Measurements from ENCODE around the gene KMT2B.
"Not testable (repeated sequence)": the region's sequence is repeated elsewhere in the genome, so short reads cannot be mapped to it uniquely, and the experiment has no call there.

KMT2B gene

GRCh38 chr19:35717665-35718344, at the start of gene KMT2B:
Gene KMT2B (plus strand): TSS chr19:35718003. CDS start chr19:35718019, 16 bp downstream.
- DNase-seq (ENCODE audit: low spot score) = peak; percentile 97

- DNase-seq (ENCODE audit: low spot score) = no peak
Observed at GRCh38 chr19:35669566-35669965, 48.2 kb upstream of the KMT2B start.

GRCh38 chr19:35669974-35670373, 47.8 kb upstream of the KMT2B start:
- DNase-seq (ENCODE audit: low spot score) = no peak

GRCh38 chr19:35670686-35671085, 47.1 kb upstream of the KMT2B start:
- DNase-seq (ENCODE audit: low spot score) = no peak

GRCh38 chr19:35671818-35672217, 46.0 kb upstream of the KMT2B start:
- peak; percentile 44 for DNase-seq (ENCODE audit: low spot score)

GRCh38 chr19:35673121-35673804, 44.5 kb upstream of the KMT2B start:
- DNase-seq (ENCODE audit: low spot score) = peak; percentile 92

- DNase-seq (ENCODE audit: low spot score) = no peak
Observed at GRCh38 chr19:35675589-35676140, 42.1 kb upstream of the KMT2B start.

GRCh38 chr19:35689836-35690235, 28.0 kb upstream of the KMT2B start:
- peak; percentile 65 for DNase-seq (ENCODE audit: low spot score)

- DNase-seq (ENCODE audit: low spot score) = not testable (repeated sequence)
Observed at GRCh38 chr19:35691106-35691505, 26.7 kb upstream of the KMT2B start.

- no peak for DNase-seq (ENCODE audit: low spot score)
Observed at GRCh38 chr19:35692010-35692409, 25.8 kb upstream of the KMT2B start.

GRCh38 chr19:35693422-35693821, 24.4 kb upstream of the KMT2B start:
- DNase-seq (ENCODE audit: low spot score) = no peak

GRCh38 chr19:35693835-35694599, 23.8 kb upstream of the KMT2B start:
- DNase-seq (ENCODE audit: low spot score) = peak; percentile 83

GRCh38 chr19:35695895-35696422, 21.8 kb upstream of the KMT2B start:
- no peak for DNase-seq (ENCODE audit: low spot score)

- no peak for DNase-seq (ENCODE audit: low spot score)
Observed at GRCh38 chr19:35696835-35697234, 21.0 kb upstream of the KMT2B start.

GRCh38 chr19:35702223-35703012, 15.4 kb upstream of the KMT2B start:
- DNase-seq (ENCODE audit: low spot score) = peak; percentile 99

- DNase-seq (ENCODE audit: low spot score) = no peak
Observed at GRCh38 chr19:35703343-35703742, 14.5 kb upstream of the KMT2B start.

- DNase-seq (ENCODE audit: low spot score) = peak; percentile 83
Observed at GRCh38 chr19:35704218-35704617, 13.6 kb upstream of the KMT2B start, which contains the start of gene ZBTB32. Gene ZBTB32 (plus strand): TSS chr19:35704558. CDS start chr19:35714627, 10,069 bp downstream.

- no peak for DNase-seq (ENCODE audit: low spot score)
Observed at GRCh38 chr19:35708391-35708790, 9.4 kb upstream of the KMT2B start.

GRCh38 chr19:35710784-35711723, 6.7 kb upstream of the KMT2B start:
- no peak for DNase-seq (ENCODE audit: low spot score)
